ENCODE results near the gene RPL23. TPM values are rescaled to one million over a fixed set of nuclear protein-coding genes. Genes with fewer than 3 reads are reported as not detected.

Gene RPL23
- total RNA-seq, 1 donor from 2014 or later, result 1,395 TPM

DNA sequence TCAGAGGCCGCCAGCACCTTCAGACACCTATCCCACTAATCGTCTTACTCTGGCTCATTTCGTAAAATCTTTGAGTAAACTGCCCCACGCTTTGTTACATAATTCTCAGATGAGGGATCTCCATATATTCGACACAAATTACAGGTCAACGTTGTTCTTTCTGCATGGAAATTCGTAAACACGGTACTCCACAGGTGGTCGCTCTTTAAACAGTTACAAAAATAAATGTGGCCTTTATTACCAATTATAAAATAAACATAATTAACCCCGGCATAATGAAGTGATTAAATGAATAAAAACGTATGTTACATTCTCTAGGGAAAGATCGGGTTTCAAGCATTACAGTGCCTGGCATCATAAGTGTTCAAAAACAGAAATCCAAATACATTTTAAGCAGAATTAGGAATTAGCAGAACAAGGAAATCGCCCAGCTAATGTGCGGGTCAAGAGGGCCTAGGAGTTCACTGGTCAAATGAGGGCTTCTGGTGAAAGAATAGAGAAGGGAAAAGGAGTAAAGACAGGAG is 53.2 kb downstream of the RPL23 start:
- DNase-seq (ENCODE audit: low spot score), result no peak

GRCh38 chr17:38799501-38800236 is 53.9 kb downstream of the RPL23 start, which contains the start of gene PIP4K2B:
TSS of gene PIP4K2B (minus strand) at chr17:38799556. CDS start at chr17:38799424, 132 bp downstream.
- peak; percentile 96 for DNase-seq (ENCODE audit: low spot score)

GRCh38 chr17:38798614-38799500 is 54.7 kb downstream of the RPL23 start:
- DNase-seq (ENCODE audit: low spot score), result peak; percentile 90

Small RNAs within 50 kb of the gene (microRNA-seq; reads per million reads assigned to microRNA genes)
- gene MIR4727 (ENCODE audit: borderline number of aligned reads), result not detected

Other genes starting within 250 kb of the RPL23 start
- gene SRCIN1, start 247.8 kb downstream of the RPL23 start, total RNA-seq, result 10.1 TPM
- 2.5 TPM for gene EPOP, start 178.8 kb downstream of the RPL23 start, total RNA-seq
- 77.0 TPM for gene MLLT6, start 148.4 kb downstream of the RPL23 start, total RNA-seq
- gene CISD3, start 123.4 kb downstream of the RPL23 start, total RNA-seq, result 44.6 TPM
- gene PCGF2, start 105.4 kb downstream of the RPL23 start, total RNA-seq, result 40.7 TPM
- gene PSMB3, start 101.0 kb downstream of the RPL23 start, total RNA-seq, result 145 TPM
- 41.6 TPM for gene PIP4K2B, start 54.2 kb downstream of the RPL23 start, total RNA-seq
- 22.4 TPM for gene CWC25, start 28.4 kb downstream of the RPL23 start, total RNA-seq
- 172 TPM for gene LASP1, start 16.3 kb upstream of the RPL23 start, total RNA-seq
- not detected for gene FBXO47, start 113.7 kb upstream of the RPL23 start, total RNA-seq

Measured in mesenteric fat pad (tissue), 1 donor.